NCI-H2081 treated with DMSO at 0.1 percent for 48 hours (cell line): Measurements from ENCODE around the gene SCIN.
"Not testable (repeated sequence)": the region's sequence is repeated elsewhere in the genome, so short reads cannot be mapped to it uniquely, and the experiment has no call there.

ENCODE experiments used
- DNase-seq: peaks from one replicate; lab custom pipeline; 2025; lab: John Stamatoyannopoulos, UW

SCIN gene

DNA sequence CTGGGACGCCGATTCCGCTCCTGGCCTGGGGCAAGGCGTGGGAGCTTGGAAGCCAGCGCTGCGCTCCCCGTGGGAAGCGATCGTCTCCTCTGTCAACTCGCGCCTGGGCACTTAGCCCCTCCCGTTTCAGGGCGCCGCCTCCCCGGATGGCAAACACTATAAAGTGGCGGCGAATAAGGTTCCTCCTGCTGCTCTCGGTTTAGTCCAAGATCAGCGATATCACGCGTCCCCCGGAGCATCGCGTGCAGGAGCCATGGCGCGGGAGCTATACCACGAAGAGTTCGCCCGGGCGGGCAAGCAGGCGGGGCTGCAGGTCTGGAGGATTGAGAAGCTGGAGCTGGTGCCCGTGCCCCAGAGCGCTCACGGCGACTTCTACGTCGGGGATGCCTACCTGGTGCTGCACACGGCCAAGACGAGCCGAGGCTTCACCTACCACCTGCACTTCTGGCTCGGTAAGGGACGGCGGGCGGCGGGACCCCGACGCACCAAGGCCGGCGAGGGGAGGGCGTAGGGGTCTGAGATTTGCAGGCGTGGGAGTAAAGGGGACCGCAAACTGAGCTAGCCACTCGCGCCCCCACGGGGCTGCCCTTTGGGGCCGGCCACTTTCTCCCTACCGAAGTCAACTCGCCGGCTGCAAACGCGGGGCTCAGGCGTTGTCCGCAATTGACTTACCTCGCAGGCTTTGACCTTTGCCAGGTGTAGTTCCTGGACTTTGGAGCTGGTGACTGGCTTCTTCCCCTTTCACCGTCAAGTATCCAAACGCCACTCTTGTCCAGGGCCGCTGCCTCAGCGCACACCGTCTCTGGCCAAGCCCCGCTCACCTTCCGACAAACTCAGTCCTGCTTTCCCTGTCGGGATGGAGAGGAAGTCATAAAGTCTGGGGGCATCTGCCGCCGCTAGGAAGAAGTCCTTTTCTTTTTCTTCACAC lies at the start of gene SCIN:
Gene SCIN (plus strand): TSS at position 187 of the 928 bp plus-strand sequence. CDS start 67 bp downstream, at position 254.
- DNase-seq, result no peak

GRCh38 chr7:12524794-12525386 lies 45.6 kb upstream of the SCIN start:
- peak; percentile 53 for DNase-seq

GRCh38 chr7:12526693-12527092 lies 43.8 kb upstream of the SCIN start:
- not testable (repeated sequence) for DNase-seq

GRCh38 chr7:12527670-12528069 lies 42.9 kb upstream of the SCIN start:
- DNase-seq, result not testable (repeated sequence)

- no peak for DNase-seq
Measured at GRCh38 chr7:12529971-12530710, 40.4 kb upstream of the SCIN start.

GRCh38 chr7:12531784-12532183 lies 38.7 kb upstream of the SCIN start:
- no peak for DNase-seq

DNA sequence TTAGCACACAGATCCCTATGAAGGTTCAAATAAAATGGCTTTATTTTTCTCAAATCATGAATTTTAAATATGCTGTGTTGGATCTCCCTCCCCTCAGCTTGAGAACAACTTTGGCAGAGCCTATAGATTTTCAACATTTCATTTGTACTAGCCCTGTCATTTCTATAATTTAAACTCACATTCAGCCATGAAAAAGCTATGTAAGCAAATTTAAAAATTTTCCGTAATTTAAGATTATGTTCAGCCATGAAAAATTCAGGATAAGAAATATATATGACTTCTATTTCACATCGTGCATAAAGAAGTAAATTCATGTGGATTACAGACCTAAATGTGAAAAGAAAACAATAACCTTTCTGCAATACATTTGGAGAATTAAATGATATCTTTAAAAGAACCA lies 36.5 kb upstream of the SCIN start:
- DNase-seq, result no peak

DNA sequence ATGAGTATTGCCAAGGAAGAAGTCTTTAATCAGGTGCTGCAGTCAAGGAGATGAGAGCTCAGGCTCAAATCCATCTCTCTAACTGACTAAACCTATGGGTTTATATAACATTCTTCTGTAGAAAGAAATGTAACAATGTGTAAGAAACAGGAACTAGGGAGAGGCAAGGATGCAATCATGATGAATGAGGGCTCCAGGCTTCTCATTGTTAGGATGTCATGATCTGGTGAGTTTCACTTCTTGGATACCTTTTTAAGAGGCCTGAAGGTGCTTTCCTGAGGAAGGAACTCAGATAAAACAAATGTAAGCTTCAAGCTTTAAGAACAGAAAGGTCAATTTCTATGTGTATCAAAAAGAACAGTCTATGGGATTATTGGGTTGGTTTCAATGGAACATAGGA lies 30.8 kb upstream of the SCIN start:
- DNase-seq, result no peak

DNA sequence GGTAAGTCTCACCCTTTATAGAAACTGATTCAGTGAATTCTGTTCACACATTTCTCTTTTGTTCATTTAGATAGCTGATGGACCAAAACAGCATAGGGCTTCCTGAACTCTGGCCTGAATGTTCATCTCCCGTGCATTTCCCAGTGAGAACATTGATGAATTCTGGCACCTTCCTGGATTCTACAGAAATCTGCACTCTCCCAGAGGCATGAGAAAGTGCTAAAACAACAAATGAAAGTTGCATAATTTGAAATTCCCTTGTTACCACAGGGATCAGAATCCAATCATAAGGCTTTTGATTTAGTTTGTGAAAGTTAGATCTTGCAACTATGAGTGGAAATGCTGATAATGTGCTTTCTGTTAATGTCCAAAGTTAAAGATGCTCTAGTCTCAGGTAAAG lies 29.7 kb upstream of the SCIN start:
- DNase-seq, result no peak

DNA sequence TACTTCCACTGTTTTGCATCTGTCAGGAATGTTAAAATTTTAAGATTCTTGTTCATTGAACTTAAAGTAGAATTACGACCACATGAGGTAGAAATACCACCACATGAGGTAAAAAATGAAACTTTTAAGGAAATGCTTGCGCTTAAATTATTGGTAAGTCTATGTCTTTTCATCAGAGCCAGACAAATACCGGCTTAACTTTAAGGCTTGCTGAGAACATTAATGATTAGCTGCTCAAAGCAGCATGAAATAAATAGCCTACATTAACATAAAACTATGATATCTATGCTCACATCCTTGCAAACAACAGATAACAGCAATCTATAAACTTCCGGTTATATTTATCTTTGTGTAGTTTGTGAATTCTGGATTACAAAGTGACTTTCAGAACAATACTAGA lies 26.9 kb upstream of the SCIN start:
- no peak for DNase-seq

DNA sequence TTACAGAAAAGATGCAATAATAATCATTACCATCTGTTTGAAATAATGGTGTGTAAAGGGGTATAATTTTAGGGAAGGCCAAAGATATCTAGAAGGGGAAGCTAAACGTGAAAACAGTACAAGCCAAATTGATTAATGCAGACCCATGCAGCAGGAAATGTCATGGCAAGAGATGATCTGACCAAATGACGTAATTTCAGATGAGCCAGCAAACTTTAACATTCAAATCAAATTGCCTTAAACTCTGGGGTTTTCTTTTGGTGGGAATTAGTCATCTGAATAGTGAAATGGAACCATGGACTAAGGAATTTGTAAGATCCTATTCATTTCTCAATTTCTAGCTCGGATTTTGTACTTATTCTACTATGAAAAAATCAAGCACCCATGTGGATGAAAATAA lies 21.4 kb upstream of the SCIN start:
- no peak for DNase-seq

GRCh38 chr7:12550956-12551355 lies 19.6 kb upstream of the SCIN start:
- no peak for DNase-seq

DNA sequence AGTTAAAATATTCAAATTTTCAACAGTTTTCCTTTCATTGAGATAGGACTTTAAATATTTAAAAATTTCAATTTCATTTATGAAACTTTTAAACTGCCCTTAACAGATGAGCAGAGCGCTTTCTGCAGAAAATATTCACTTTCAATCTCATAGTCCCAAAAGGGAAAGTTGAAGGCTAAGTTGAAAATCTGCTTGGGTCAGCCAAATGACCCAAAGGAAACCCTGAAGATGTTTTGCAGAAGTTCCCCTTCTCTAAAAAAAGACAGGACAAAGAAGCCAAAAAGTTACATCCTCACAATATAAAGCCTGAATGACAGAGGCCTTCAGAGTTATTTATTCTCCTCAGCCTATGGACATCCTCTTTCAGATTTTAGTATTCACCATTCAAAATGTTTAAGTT lies 17.6 kb upstream of the SCIN start:
- DNase-seq, result no peak

GRCh38 chr7:12553416-12553815 lies 17.1 kb upstream of the SCIN start:
- DNase-seq, result no peak

DNA sequence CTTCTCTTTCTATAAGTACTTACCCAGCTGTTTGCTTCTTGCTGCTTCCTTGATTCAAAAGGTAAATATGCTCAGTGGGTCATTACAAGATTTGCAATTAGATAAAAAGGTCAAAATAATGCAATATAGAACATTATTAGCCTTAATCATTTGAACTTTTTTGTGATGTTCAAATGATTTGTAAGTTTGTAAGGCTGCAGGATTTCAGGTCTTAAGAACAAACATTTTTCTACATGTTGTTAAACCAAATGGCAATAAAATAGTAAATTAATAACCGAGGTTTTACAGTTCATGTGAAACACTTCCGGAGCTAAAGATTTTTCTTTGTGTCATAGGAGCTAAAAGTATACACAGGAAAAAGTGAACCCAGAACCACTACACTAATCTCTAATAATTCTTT lies 16.2 kb upstream of the SCIN start:
- DNase-seq, result no peak

DNA sequence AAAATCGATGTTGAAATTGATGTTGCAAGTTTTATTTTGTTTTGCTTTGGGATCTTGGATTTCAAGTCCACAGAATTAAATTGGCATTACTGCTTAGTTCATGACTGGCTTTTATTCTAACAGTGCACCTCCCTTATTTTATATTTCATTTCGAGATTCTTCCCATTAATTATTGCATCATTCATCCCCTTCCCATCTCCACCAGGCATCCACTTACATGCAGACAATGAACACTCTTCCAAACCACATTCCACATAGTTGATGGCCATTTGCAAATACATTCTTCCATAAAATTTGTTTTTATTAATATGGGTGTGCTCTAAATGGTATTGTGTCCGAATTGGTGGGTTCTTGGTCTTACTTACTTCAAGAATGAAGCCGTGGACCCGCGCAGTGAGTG lies 15.6 kb upstream of the SCIN start:
- DNase-seq, result no peak

DNA sequence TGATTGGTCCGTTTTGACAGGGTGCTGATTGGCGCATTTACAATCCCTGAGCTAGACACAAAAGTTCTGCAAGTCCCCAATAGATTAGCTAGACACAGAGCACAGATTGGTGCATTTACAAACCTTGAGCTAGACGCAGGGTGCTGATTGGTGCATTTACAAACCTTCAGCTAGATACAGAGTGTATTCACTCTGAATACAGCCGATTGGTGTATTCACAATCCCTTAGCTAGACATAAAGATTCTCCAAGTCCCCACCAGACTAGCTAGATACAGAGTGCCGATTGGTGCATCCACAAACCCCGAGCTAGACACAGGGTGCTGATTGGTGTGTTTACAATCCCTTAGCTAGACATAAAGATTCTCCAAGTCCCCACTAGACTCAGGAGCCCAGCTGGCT lies 14.8 kb upstream of the SCIN start:
- DNase-seq, result not testable (repeated sequence)

GRCh38 chr7:12556139-12556792 lies 14.3 kb upstream of the SCIN start:
- not testable (repeated sequence) for DNase-seq

DNA sequence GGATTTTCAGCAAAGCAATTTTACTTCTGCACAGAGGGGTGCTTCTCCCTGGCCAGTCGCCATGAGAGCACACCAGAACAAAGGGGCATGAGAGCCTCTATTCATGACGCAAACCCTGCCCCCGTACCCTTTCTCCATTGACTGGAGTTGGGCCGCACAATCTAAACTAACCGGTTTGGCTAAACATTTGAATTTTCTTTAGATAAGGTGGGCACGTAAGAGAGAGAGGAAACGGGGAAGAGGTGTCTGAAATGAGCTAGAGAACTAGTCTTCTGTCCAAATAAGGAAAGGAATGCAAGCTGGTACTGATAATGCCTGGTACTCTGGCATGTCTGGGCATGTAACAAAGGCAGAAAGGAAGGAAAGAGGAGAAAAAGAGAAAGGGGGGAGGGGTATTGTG lies 13.2 kb upstream of the SCIN start:
- no peak for DNase-seq

DNA sequence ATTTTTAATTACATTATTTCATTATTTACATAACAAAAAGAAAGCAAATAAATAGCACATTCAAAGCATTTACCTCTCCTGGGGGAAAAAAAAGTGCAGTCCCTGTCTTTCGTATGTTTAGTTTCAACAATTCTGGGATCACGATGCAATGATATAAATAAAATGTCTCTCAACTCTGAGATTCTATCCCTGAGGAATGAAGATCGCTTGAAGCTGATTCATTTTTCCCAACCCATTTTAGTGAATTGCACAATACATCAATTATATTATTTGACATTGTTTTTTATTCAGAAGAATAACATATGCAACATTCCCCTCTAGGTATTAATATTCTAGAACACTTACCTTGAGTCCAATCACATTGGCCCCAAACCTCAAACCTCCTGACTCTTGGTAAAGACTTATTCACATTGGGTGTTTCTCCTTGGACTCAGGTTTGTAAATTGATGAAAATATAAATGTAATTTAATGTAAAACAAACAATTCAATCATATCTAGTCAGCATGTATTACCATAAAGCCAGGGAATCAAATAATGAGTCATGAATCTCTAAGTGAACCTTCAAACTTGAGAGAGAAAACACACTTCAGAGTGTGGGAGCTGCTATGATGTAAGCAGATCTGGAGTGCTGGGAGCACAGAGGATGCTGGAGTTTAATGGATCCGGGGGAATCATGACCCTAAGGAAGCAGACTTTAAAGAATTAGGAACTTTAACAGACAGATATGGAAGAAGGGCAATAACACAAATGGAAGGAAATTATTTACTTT lies 5.3 kb upstream of the SCIN start:
- DNase-seq, result no peak

DNA sequence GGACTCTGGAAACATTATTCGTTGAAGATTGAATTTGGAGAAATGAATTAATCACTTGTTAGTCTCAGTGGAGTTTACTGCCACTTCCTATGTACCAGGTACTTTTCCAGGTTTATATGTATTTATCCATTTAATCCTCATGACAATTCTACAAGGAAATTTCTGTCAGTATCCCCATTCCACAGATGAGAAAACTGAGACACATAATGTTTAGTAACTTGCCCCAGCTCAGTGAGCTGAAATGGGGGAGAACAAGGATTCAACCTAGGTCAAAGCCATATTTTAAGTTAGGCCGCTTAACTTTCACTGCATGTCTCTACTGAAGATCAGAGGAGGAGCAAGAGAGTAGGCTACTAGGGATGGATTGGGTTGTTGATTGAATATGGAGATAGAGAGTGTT lies 4.6 kb upstream of the SCIN start:
- DNase-seq, result no peak

- DNase-seq, result no peak
Measured at GRCh38 chr7:12567015-12567414, 3.5 kb upstream of the SCIN start.
